Esophagus (tissue), 2 donors: ENCODE results near the gene PTTG1. TPM values are rescaled to one million over a fixed set of nuclear protein-coding genes. Genes with fewer than 3 reads are reported as not detected.

ENCODE experiments used
- H3K27ac ChIP-seq, 2 donors: one replicate each; pipeline ENCODE4 v1.5.1; 2013; ENCODE audit warnings: low read depth in 2 of 2, mild to moderate bottlenecking in 2 of 2, inconsistent platforms in 1 of 2, low read length in 1 of 2, moderate library complexity in 1 of 2
- H3K27me3 ChIP-seq, 2 donors: one replicate each; pipeline ENCODE4 v1.6.1; 2013; ENCODE audit warnings: low read length in 2 of 2, control low read depth in 1 of 2, mild to moderate bottlenecking in 1 of 2; ENCODE audit not compliant: insufficient read depth in 2 of 2, control insufficient read depth in 1 of 2
- H3K36me3 ChIP-seq, 2 donors: one replicate each; pipeline ENCODE4 v1.6.1; 2013; ENCODE audit warnings: low read length in 1 of 2; ENCODE audit not compliant: control insufficient read depth in 2 of 2, insufficient read depth in 2 of 2
- H3K4me1 ChIP-seq, 2 donors: one replicate each; pipeline ENCODE4 v1.6.1; 2013; ENCODE audit warnings: low read length in 1 of 2; ENCODE audit not compliant: control insufficient read depth in 2 of 2, insufficient read depth in 2 of 2
- H3K4me3 ChIP-seq, 2 donors: one replicate each; pipeline ENCODE4 v1.5.1; 2013; ENCODE audit warnings: low read length in 2 of 2, mild to moderate bottlenecking in 2 of 2, low read depth in 1 of 2, moderate library complexity in 1 of 2
- H3K9me3 ChIP-seq, 2 donors: one replicate each; pipeline ENCODE4 v1.6.1; 2013; ENCODE audit warnings: mild to moderate bottlenecking in 2 of 2, low read depth in 1 of 2, low read length in 1 of 2, moderate library complexity in 1 of 2; ENCODE audit not compliant: control insufficient read depth in 2 of 2, insufficient read depth in 1 of 2
- WGBS, 2 donors: extraction: QIAGEN DNeasy Blood & Tissue Kit; methylation state at CpG; one replicate each; pipeline ENCODE4 v1.1.7; 2013; 5-methylcytosine and 5-hydroxymethylcytosine counted together
- polyA plus RNA-seq, 2 donors: library from polyadenylated mRNA; stranded (reverse); fragments of 200-250 nt; gene quantifications; one replicate each; pipeline ENCODE4 v1.2.3, GENCODE V29; 2013
- donor health status: healthy with polysubstance abuse.
- donor health status: Bipolar disorder and iron deficiency.

PTTG1 gene
- polyA plus RNA-seq, 2 donors, result 96.5 to 118 TPM

GRCh38 chr5:160475864-160476438, 54.3 kb downstream of the PTTG1 start:
- WGBS, 2 donors, result 70 to 76% methylated on average over 7 of the region's 7 CpGs
- no peaks in the 10 kb centered on the region for H3K4me1 ChIP-seq
- no peak overlapping the region for H3K4me3 ChIP-seq
- H3K27me3 ChIP-seq, result no peaks in the 10 kb centered on the region
- no peaks in the 10 kb centered on the region for H3K9me3 ChIP-seq
- no peak overlapping the region for H3K27ac ChIP-seq
- no peaks in the 10 kb centered on the region for H3K36me3 ChIP-seq

- Histone ChIP-seq H3K4me3 (no peak overlapping the region), H3K36me3 (no peaks in the 10 kb centered on the region), H3K27me3 (no peaks in the 10 kb centered on the region), H3K9me3 (no peaks in the 10 kb centered on the region), H3K27ac (no peak overlapping the region), H3K4me1 (no peaks in the 10 kb centered on the region)
- WGBS, 2 donors, result 87 to 88% methylated on average over 6 of the region's 6 CpGs
These were observed 55.8 kb downstream of the PTTG1 start for GRCh38 chr5:160477266-160477970.

- Histone ChIP-seq H3K27ac (no peak overlapping the region), H3K9me3 (no peaks in the 10 kb centered on the region), H3K27me3 (no peaks in the 10 kb centered on the region), H3K4me1 (no peaks in the 10 kb centered on the region), H3K4me3 (no peak overlapping the region), H3K36me3 (no peaks in the 10 kb centered on the region)
- 66 to 71% methylated on average over 2 of the region's 2 CpGs for WGBS, 2 donors
These were observed 56.5 kb downstream of the PTTG1 start for GRCh38 chr5:160478163-160478562.

Other genes starting within 250 kb of the PTTG1 start
- 1 to 10 TPM; 1.1 to 1.8 TPM for gene FABP6, start 192.3 kb upstream of the PTTG1 start, polyA plus RNA-seq
- gene CCNJL, start 109.3 kb upstream of the PTTG1 start, polyA plus RNA-seq, result under 1 TPM; 0.44 to 0.59 TPM
- gene C1QTNF2, start 51.2 kb upstream of the PTTG1 start, polyA plus RNA-seq, result under 1 TPM; 0.53 to 0.69 TPM
- gene FAM200C, start 21.8 kb upstream of the PTTG1 start, polyA plus RNA-seq, result 1 to 10 TPM in 1 of 2 donors, under 1 TPM in 1; 0.93 to 1.9 TPM
- gene SLU7, start 2.8 kb upstream of the PTTG1 start, polyA plus RNA-seq, result 10 to 100 TPM; 22.8 to 23.9 TPM